ENCODE results near the gene CDKN2B.

Gene CDKN2B

DNA sequence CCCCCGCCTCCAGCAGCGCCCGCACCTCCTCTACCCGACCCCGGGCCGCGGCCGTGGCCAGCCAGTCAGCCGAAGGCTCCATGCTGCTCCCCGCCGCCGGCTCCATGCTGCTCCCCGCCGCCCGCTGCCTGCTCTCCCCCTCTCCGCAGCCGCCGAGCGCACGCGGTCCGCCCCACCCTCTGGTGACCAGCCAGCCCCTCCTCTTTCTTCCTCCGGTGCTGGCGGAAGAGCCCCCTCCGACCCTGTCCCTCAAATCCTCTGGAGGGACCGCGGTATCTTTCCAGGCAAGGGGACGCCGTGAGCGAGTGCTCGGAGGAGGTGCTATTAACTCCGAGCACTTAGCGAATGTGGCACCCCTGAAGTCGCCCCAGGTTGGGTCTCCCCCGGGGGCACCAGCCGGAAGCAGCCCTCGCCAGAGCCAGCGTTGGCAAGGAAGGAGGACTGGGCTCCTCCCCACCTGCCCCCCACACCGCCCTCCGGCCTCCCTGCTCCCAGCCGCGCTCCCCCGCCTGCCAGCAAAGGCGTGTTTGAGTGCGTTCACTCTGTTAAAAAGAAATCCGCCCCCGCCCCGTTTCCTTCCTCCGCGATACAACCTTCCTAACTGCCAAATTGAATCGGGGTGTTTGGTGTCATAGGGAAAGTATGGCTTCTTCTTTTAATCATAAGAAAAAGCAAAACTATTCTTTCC lies 34.2 kb downstream of the CDKN2B start:
- DNase-seq (ENCODE audit: low read depth, low spot score), result no peak
- Histone ChIP-seq H3K27ac (peak overlapping the region; percentile 70), H3K9ac (ENCODE audit: insufficient read length) (peak overlapping the region; percentile 86), H3K36me3 (ENCODE audit: insufficient read depth, low read length) (peaks cover 27% of the 10 kb centered on the region), H3K9me3 (ENCODE audit: low read depth, low read length) (no peaks in the 10 kb centered on the region), H3K4me3 (peak overlapping the region; percentile 85)
- TF ChIP-seq POLR2AphosphoS5 (IDR thresholded peaks at IDR 0.05; ENCODE audit: borderline replicate concordance, low read depth, low read length), result peak; percentile 63; the same call in 1 of the 2 replicates
- TF ChIP-seq FOXP2 (optimal IDR thresholded peaks at IDR 0.05; ENCODE audit: control extremely low read depth, extremely low read length, insufficient read depth), result no peak

DNA sequence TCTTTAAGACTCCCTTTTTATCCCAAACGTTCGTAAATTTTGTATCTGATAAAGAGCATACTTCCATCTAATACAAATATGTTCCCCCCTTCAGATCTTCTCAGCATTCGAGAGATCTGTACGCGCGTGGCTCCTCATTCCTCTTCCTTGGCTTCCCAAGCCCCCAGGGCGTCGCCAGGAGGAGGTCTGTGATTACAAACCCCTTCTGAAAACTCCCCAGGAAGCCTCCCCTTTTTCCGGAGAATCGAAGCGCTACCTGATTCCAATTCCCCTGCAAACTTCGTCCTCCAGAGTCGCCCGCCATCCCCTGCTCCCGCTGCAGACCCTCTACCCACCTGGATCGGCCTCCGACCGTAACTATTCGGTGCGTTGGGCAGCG lies 34.8 kb downstream of the CDKN2B start:
- H3K4me3 ChIP-seq, result peak overlapping the region; percentile 85
- no peak for DNase-seq (ENCODE audit: low read depth, low spot score)
- no peak for TF ChIP-seq FOXP2 (optimal IDR thresholded peaks at IDR 0.05; ENCODE audit: control extremely low read depth, extremely low read length, insufficient read depth)
- no peak for TF ChIP-seq POLR2AphosphoS5 (IDR thresholded peaks at IDR 0.05; ENCODE audit: borderline replicate concordance, low read depth, low read length)
- H3K9ac ChIP-seq (ENCODE audit: insufficient read length), result peak overlapping the region; percentile 86
- peaks cover 27% of the 10 kb centered on the region for H3K36me3 ChIP-seq (ENCODE audit: insufficient read depth, low read length)
- peak overlapping the region; percentile 70; the same call in 1 of the 2 replicates for H3K27ac ChIP-seq
- no peaks in the 10 kb centered on the region for H3K9me3 ChIP-seq (ENCODE audit: low read depth, low read length)

DNA sequence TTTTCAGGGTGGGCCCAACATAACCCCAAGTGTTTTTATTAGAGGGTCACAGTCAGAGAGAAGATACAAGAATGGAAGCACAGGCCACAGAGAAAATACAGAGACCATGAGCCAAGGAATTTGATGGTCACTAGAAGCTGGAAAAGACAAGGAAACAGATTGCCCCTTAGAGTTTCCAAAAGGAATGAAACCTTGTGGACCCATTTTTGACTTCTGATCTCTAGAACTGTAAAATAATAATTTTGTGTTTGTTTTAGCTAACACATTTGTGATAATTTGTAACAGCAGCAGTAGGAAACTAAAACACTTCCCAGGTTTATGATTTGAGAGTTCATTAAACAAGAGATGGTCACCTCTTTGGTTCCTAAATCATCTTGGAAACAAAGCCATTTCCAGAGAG lies 36.7 kb downstream of the CDKN2B start:
- peak overlapping the region; percentile 42; the same call in 1 of the 2 replicates for H3K4me3 ChIP-seq

DNA sequence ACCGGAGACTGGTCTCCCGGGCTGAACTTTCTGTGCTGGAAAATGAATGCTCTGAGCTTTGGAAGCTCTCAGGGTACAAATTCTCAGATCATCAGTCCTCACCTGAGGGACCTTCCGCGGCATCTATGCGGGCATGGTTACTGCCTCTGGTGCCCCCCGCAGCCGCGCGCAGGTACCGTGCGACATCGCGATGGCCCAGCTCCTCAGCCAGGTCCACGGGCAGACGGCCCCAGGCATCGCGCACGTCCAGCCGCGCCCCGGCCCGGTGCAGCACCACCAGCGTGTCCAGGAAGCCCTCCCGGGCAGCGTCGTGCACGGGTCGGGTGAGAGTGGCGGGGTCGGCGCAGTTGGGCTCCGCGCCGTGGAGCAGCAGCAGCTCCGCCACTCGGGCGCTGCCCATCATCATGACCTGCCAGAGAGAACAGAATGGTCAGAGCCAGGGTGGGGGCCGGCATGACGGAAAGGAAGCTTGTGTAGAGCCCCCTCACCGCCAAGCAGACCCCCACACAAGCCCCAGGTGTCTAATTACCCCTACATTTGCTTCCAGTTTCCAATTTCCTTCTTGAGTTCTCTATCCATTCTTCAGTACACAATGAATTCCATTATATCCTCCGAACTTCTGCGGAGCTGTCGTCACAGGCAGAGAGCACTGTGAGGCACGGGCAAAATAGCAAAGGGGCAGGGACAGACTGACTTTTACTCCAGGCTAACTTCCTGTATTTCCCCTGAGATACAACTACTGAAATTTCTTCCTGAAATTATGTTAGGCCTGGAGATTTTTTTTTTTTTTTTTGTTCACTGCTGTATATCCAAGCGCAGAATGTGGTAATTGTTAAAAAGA lies 38.1 kb downstream of the CDKN2B start:
- no peak overlapping the region for H3K27ac ChIP-seq
- DNase-seq (ENCODE audit: low read depth, low spot score), result no peak
- H3K4me3 ChIP-seq, result no peak overlapping the region
- peaks cover 56% of the 10 kb centered on the region for H3K36me3 ChIP-seq (ENCODE audit: insufficient read depth, low read length)
- no peak overlapping the region for H3K9ac ChIP-seq (ENCODE audit: insufficient read length)
- no peaks in the 10 kb centered on the region for H3K9me3 ChIP-seq (ENCODE audit: low read depth, low read length)
- TF ChIP-seq FOXP2 (optimal IDR thresholded peaks at IDR 0.05; ENCODE audit: control extremely low read depth, extremely low read length, insufficient read depth) (no peak), EZH2 (IDR thresholded peaks at IDR 0.05) (no peak), POLR2AphosphoS5 (IDR thresholded peaks at IDR 0.05; ENCODE audit: borderline replicate concordance, low read depth, low read length) (no peak)

More for the DNA sequence above, 36.7 kb downstream of the CDKN2B start:
- no peak for TF ChIP-seq EZH2 (IDR thresholded peaks at IDR 0.05)
- no peak for TF ChIP-seq FOXP2 (optimal IDR thresholded peaks at IDR 0.05; ENCODE audit: control extremely low read depth, extremely low read length, insufficient read depth)
- Histone ChIP-seq H3K36me3 (ENCODE audit: insufficient read depth, low read length) (peaks cover 46% of the 10 kb centered on the region), H3K9me3 (ENCODE audit: low read depth, low read length) (no peaks in the 10 kb centered on the region), H3K27ac (peak overlapping the region; percentile 59), H3K9ac (ENCODE audit: insufficient read length) (peak overlapping the region; percentile 22)
- no peak for DNase-seq (ENCODE audit: low read depth, low spot score)

DNA sequence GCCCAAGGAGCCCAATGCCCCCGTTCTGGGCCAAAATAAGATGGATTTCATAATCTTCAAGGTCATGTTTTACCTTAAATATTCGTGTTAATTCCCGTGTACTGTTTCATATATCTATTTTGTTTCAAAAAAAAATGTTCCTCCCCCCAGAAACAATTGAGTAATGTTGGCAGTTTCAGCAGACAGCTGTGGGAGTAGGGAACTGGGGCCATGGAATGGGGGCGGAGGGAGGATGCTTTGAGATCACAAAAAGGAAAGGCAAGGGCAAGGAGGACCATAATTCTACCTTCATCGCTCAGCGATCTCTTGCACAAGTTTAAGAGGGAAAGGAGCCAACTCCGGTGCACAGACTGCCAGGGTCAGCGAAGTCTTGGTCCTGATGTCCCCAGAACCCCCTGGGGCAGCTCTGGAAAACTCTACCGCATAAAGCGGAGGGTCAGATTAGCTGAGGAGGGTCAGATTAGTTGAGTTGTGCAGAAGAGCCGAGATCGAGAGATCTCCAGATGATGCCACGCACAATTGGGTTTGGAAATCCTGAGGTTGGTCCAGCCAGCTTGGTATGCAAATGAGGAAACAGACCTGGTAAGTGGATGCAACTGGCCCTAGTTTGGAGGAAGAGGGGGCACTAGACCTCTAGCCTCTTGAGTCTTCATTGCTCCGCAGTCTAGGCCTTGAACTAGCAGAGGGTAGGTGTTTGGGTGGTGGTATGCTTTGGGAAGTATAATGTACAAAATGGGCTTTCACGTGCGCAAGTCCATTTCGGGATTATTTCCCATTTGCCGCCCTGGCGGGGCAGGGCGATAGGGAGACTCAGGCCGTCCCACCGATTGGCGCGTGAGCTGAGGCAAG lies 38.9 kb downstream of the CDKN2B start:
- no peak overlapping the region for H3K27ac ChIP-seq
- H3K36me3 ChIP-seq (ENCODE audit: insufficient read depth, low read length), result peaks cover 65% of the 10 kb centered on the region
- peaks cover 4% of the 10 kb centered on the region; the same call in 1 of the 2 replicates for H3K9me3 ChIP-seq (ENCODE audit: low read depth, low read length)
- no peak overlapping the region for H3K9ac ChIP-seq (ENCODE audit: insufficient read length)
- no peak overlapping the region for H3K4me3 ChIP-seq
- no peak for DNase-seq (ENCODE audit: low read depth, low spot score)
- TF ChIP-seq FOXP2 (optimal IDR thresholded peaks at IDR 0.05; ENCODE audit: control extremely low read depth, extremely low read length, insufficient read depth), result no peak
- no peak for TF ChIP-seq EZH2 (IDR thresholded peaks at IDR 0.05)
- TF ChIP-seq POLR2AphosphoS5 (IDR thresholded peaks at IDR 0.05; ENCODE audit: borderline replicate concordance, low read depth, low read length), result no peak

DNA sequence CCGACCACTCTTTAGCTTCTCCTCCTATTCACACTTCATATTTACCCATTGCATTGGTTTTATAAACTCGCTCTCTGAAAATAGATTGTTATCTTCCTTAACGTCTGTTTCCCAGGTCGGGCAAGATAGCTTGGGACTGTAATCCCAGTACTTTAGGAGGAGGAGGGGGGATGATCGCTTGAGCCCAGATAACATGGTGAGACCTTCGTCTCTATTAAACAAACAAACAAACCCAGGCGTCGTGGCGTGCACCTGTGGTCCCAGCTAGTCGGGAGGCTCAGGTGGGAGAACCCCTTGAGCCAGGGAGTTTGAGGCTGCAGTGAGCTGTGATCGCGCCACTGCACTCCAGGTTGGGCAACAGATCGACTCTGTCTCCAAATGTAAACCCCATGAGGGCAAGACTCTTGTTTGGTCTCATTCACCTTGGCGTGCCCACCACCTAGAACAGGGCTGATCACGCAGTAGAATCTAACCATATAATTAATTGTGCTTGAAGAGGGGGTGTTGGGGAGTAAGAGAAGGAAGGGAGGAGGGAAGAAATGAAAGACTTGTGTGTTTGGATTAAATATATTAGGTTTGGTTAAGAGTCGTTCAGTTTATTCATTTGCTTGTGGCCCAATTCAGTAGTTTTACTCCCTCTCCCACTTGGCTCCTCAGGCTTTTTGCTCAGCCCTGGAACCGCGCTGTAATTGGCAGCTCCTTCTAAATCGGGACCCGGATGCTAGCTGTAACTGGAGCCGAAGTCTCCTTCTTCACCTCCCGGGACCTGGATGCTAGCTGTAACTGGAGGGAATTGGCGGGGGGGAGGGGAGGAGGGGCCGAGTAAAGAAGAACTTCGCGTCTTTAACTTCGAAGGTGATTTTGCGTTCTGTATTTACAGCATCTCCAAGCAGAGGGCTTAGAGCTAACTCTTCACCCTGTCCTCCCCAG lies 39.8 kb downstream of the CDKN2B start:
- Histone ChIP-seq H3K9me3 (ENCODE audit: low read depth, low read length) (peaks cover 4% of the 10 kb centered on the region; the same call in 1 of the 2 replicates), H3K27ac (no peak overlapping the region), H3K4me3 (no peak overlapping the region), H3K9ac (ENCODE audit: insufficient read length) (no peak overlapping the region), H3K36me3 (ENCODE audit: insufficient read depth, low read length) (peaks cover 66% of the 10 kb centered on the region)
- no peak for DNase-seq (ENCODE audit: low read depth, low spot score)
- TF ChIP-seq FOXP2 (optimal IDR thresholded peaks at IDR 0.05; ENCODE audit: control extremely low read depth, extremely low read length, insufficient read depth) (no peak), EZH2 (IDR thresholded peaks at IDR 0.05) (no peak), POLR2AphosphoS5 (IDR thresholded peaks at IDR 0.05; ENCODE audit: borderline replicate concordance, low read depth, low read length) (no peak)

GRCh38 chr9:21968331-21969010 lies 40.6 kb downstream of the CDKN2B start:
- TF ChIP-seq POLR2AphosphoS5 (IDR thresholded peaks at IDR 0.05; ENCODE audit: borderline replicate concordance, low read depth, low read length), result no peak
- no peak for TF ChIP-seq FOXP2 (optimal IDR thresholded peaks at IDR 0.05; ENCODE audit: control extremely low read depth, extremely low read length, insufficient read depth)
- no peak for TF ChIP-seq EZH2 (IDR thresholded peaks at IDR 0.05)
- Histone ChIP-seq H3K27ac (no peak overlapping the region), H3K9ac (ENCODE audit: insufficient read length) (no peak overlapping the region), H3K9me3 (ENCODE audit: low read depth, low read length) (peaks cover 4% of the 10 kb centered on the region; the same call in 1 of the 2 replicates), H3K36me3 (ENCODE audit: insufficient read depth, low read length) (peaks cover 66% of the 10 kb centered on the region), H3K4me3 (no peak overlapping the region)
- DNase-seq (ENCODE audit: low read depth, low spot score), result no peak

Data from SK-N-MC (cell line).